H9 (cell line): ENCODE results near the gene PPP2R2B. TPM values are rescaled to one million over a fixed set of nuclear protein-coding genes. Genes with fewer than 3 reads are reported as not detected.

Experiments
- DNase-seq: peaks from one replicate; pipeline ENCODE4 v3.0.0-alpha.2; 2017
- H2AFZ ChIP-seq: one replicate; pipeline ENCODE4 v1.6.1; 2013; ENCODE audit warnings: mild to moderate bottlenecking, low read length, control low read depth, moderate library complexity
- H2AK5ac ChIP-seq: 2 replicates; pipeline ENCODE4 v1.6.1; 2013; ENCODE audit warnings: low read length, control low read depth, mixed read lengths; ENCODE audit not compliant: insufficient read length
- H2BK120ac ChIP-seq: one replicate; pipeline ENCODE4 v1.6.1; 2013; ENCODE audit warnings: low read depth, mild to moderate bottlenecking, low read length, control low read depth, inconsistent platforms; ENCODE audit not compliant: poor library complexity, severe bottlenecking
- H2BK12ac ChIP-seq: 2 replicates; pipeline ENCODE4 v1.6.1; 2013; ENCODE audit warnings: low read length, control low read depth, mixed read lengths, low read depth; ENCODE audit not compliant: insufficient read length
- H2BK15ac ChIP-seq: 2 replicates; pipeline ENCODE4 v1.6.1; 2013; ENCODE audit warnings: low read depth, low read length, control low read depth
- H2BK20ac ChIP-seq: one replicate; pipeline ENCODE4 v1.6.1; 2013; ENCODE audit warnings: low read depth, mild to moderate bottlenecking, low read length, control low read depth, inconsistent platforms; ENCODE audit not compliant: poor library complexity, severe bottlenecking
- H2BK5ac ChIP-seq: 2 replicates; pipeline ENCODE4 v1.6.1; 2013; ENCODE audit warnings: low read length, control low read depth, mixed read lengths; ENCODE audit not compliant: insufficient read length
- H3K14ac ChIP-seq: 2 replicates; pipeline ENCODE4 v1.6.1; 2013; ENCODE audit warnings: low read length, control low read depth; ENCODE audit not compliant: insufficient read depth
- H3K18ac ChIP-seq: 2 replicates; pipeline ENCODE4 v1.6.1; 2013; ENCODE audit warnings: low read depth, mild to moderate bottlenecking, mixed read lengths, low read length, control low read depth; ENCODE audit not compliant: insufficient read length
- H3K23ac ChIP-seq: 2 replicates; pipeline ENCODE4 v1.6.1; 2013; ENCODE audit warnings: low read length, control low read depth, mixed read lengths, low read depth; ENCODE audit not compliant: insufficient read length
- H3K23me2 ChIP-seq: 2 replicates; pipeline ENCODE4 v1.6.1; 2013; ENCODE audit warnings: low read depth, mild to moderate bottlenecking, mixed read lengths, low read length, control low read depth; ENCODE audit not compliant: insufficient read length, poor library complexity, severe bottlenecking
- H3K27ac ChIP-seq: 2 replicates; pipeline ENCODE4 v1.5.1; 2013; ENCODE audit warnings: low read length, control low read depth, mixed read lengths, low read depth; ENCODE audit not compliant: insufficient read length
- H3K27me3 ChIP-seq: 2 replicates; pipeline ENCODE4 v1.6.1; 2013; ENCODE audit warnings: low read length, control low read depth, inconsistent platforms; ENCODE audit not compliant: insufficient read depth
- H3K4ac ChIP-seq: 2 replicates; pipeline ENCODE4 v1.6.1; 2013; ENCODE audit warnings: low read depth, mild to moderate bottlenecking, control low read depth, inconsistent platforms, low read length, moderate library complexity
- H3K4me1 ChIP-seq: 2 replicates; pipeline ENCODE4 v1.6.1; 2013; ENCODE audit warnings: low read length, control low read depth, inconsistent platforms; ENCODE audit not compliant: insufficient read depth
- H3K4me2 ChIP-seq: 2 replicates; pipeline ENCODE4 v1.6.1; 2013; ENCODE audit warnings: low read length, control low read depth, mixed read lengths; ENCODE audit not compliant: insufficient read length, insufficient read depth
- H3K56ac ChIP-seq: 2 replicates; pipeline ENCODE4 v1.6.1; 2013; ENCODE audit warnings: low read depth, mild to moderate bottlenecking, mixed read lengths, low read length, control low read depth; ENCODE audit not compliant: insufficient read length
- H3K79me1 ChIP-seq: 2 replicates; pipeline ENCODE4 v1.6.1; 2013; ENCODE audit warnings: low read depth, mild to moderate bottlenecking, moderate library complexity, low read length, control low read depth, inconsistent platforms; ENCODE audit not compliant: insufficient read depth, poor library complexity, severe bottlenecking
- H3K79me2 ChIP-seq: 2 replicates; pipeline ENCODE4 v1.6.1; 2013; ENCODE audit warnings: low read length, control low read depth, inconsistent platforms; ENCODE audit not compliant: insufficient read depth
- H3K9ac ChIP-seq: 2 replicates; pipeline ENCODE4 v1.6.1; 2013; ENCODE audit warnings: low read length, control low read depth, mixed read lengths; ENCODE audit not compliant: insufficient read length; ENCODE audit errors: extremely low read depth
- H3K9me3 ChIP-seq: one replicate; pipeline ENCODE4 v1.6.1; 2013; ENCODE audit warnings: low read depth, low read length, inconsistent platforms; ENCODE audit not compliant: control insufficient read depth
- H3T11ph ChIP-seq: one replicate; pipeline ENCODE4 v1.6.1; 2013; ENCODE audit warnings: mild to moderate bottlenecking, low read length, control low read depth, inconsistent platforms
- H4K20me1 ChIP-seq: one replicate; pipeline ENCODE4 v1.6.1; 2013; ENCODE audit not compliant: control insufficient read depth, insufficient read length, insufficient read depth
- H4K5ac ChIP-seq: 2 replicates; pipeline ENCODE4 v1.6.1; 2013; ENCODE audit warnings: low read depth, mild to moderate bottlenecking, mixed read lengths, low read length, control low read depth; ENCODE audit not compliant: insufficient read length
- H4K8ac ChIP-seq: replicated peaks from 2 replicates; pipeline ENCODE4 v1.6.1; 2013; ENCODE audit warnings: low read length, control low read depth, mixed read lengths, low read depth; ENCODE audit not compliant: insufficient read length
- H4K91ac ChIP-seq: 2 replicates; pipeline ENCODE4 v1.6.1; 2013; ENCODE audit warnings: low read depth, mild to moderate bottlenecking, moderate library complexity, mixed read lengths, low read length, control low read depth; ENCODE audit not compliant: insufficient read length
- H3K27ac Mint-ChIP-seq, 3 experiments: 2 replicates in 2 of 3; 3 replicates in 1 of 3; pipeline ENCODE4 v1.8.0; 2020 to 2021; ENCODE audit warnings: mixed read lengths in 3 of 3, mild to moderate bottlenecking in 1 of 3, moderate library complexity in 1 of 3
- H3K27me3 Mint-ChIP-seq: 2 replicates; pipeline ENCODE4 v1.8.0; 2021; ENCODE audit warnings: low read depth, mild to moderate bottlenecking, moderate library complexity, mixed read lengths
- H3K36me3 Mint-ChIP-seq, 3 experiments: 2 replicates in 2 of 3; 3 replicates in 1 of 3; pipeline ENCODE4 v1.8.0; 2020 to 2021; ENCODE audit warnings: low read depth in 3 of 3, mixed read lengths in 3 of 3; ENCODE audit not compliant: insufficient read depth in 1 of 3
- H3K4me1 Mint-ChIP-seq, 2 experiments: 2 replicates each; pipeline ENCODE4 v1.8.0; 2020; ENCODE audit warnings: mixed read lengths in 2 of 2
- H3K4me3 Mint-ChIP-seq, 2 experiments: 2 replicates in 1 of 2; 3 replicates in 1 of 2; pipeline ENCODE4 v1.8.0; 2020 to 2021; ENCODE audit warnings: mild to moderate bottlenecking in 2 of 2, mixed read lengths in 2 of 2, moderate library complexity in 1 of 2
- H3K9me3 Mint-ChIP-seq, 2 experiments: 2 replicates in 1 of 2; 3 replicates in 1 of 2; pipeline ENCODE4 v1.8.0; 2020; ENCODE audit warnings: mild to moderate bottlenecking in 2 of 2, mixed read lengths in 2 of 2, moderate library complexity in 1 of 2
- WGBS: extraction: QIAGEN DNeasy Blood & Tissue Kit; methylation state at CpG from one replicate; pipeline ENCODE4 v1.1.7; 2013; ENCODE audit warnings: missing lambda C conversion rate, low lambda C conversion rate, mixed read lengths; ENCODE audit not compliant: insufficient read length; ENCODE audit errors: extremely low coverage; 5-methylcytosine and 5-hydroxymethylcytosine counted together
- total RNA-seq: library from RNA; stranded (reverse); gene quantifications from 2 replicates; pipeline ENCODE4 v1.2.1, GENCODE V29; 2021
- TF ChIP-seq, protein P1 (sequence below): fragments of 200-600 bp; sonication (generic); conservative IDR thresholded peaks from 3 replicates; pipeline ENCODE4 v1.8.0; 2021; ENCODE audit warnings: antibody characterized with exemption, mild to moderate bottlenecking

Gene PPP2R2B
- total RNA-seq, 1 experiment from 2014 or later = 14.3 TPM

DNA sequence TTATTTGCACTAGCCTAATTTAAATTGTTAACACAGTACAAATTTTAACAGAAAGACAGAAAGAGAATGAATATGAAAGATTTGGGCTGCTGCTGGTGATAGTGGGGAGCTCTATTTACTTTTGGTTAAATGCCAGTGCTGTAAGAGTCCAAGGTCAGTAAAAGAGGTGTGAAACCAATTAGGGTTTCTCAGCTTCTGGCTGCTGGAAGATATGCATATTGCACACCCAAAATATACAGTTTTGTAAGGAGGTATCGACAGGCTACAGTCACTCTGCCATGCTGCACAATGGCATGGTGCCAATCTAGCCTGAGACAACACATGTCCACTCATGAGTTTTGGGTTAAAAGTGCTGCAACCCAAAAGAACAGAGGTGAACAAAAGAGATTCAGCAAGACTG is 79.3 kb downstream of the PPP2R2B start:
- Mint-ChIP-seq H3K4me3 (no peak overlapping the region), H3K4me1 (peaks cover 63 to 78% of the 10 kb centered on the region in 2 experiments), H3K36me3 (no peaks in the 10 kb centered on the region), H3K27ac (peak overlapping the region in 1 of 3 experiments; percentile 76; a peak in 1 of 7 replicates), H3K9me3 (no peaks in the 10 kb centered on the region), H3K27me3 (no peaks in the 10 kb centered on the region; the same call in 1 of the 2 replicates)
- H3K4me2 ChIP-seq = no peak overlapping the region
- H2BK20ac ChIP-seq = no peak overlapping the region
- no peak for DNase-seq
- H4K91ac ChIP-seq = no peak overlapping the region
- H2BK120ac ChIP-seq = no peak overlapping the region
- H3K56ac ChIP-seq = no peak overlapping the region
- H3K9ac ChIP-seq = no peak overlapping the region
- no peak overlapping the region for H4K5ac ChIP-seq
- H3K9me3 ChIP-seq = no peaks in the 10 kb centered on the region
- no peak overlapping the region for H2BK12ac ChIP-seq
- H2AK5ac ChIP-seq = no peak overlapping the region
- no peak overlapping the region for H2BK15ac ChIP-seq
- no peak overlapping the region for H2BK5ac ChIP-seq
- no peaks in the 10 kb centered on the region for H3K79me1 ChIP-seq
- H3K18ac ChIP-seq = no peak overlapping the region
- no peak overlapping the region for H3T11ph ChIP-seq
- no CpG with 5 or more reads among the region's 1 CpG for WGBS
- no peaks in the 10 kb centered on the region for H3K23me2 ChIP-seq
- H3K79me2 ChIP-seq = no peaks in the 10 kb centered on the region
- no peak overlapping the region for H4K8ac ChIP-seq
- H3K27me3 ChIP-seq = no peaks in the 10 kb centered on the region
- TF ChIP-seq, protein P1, sequence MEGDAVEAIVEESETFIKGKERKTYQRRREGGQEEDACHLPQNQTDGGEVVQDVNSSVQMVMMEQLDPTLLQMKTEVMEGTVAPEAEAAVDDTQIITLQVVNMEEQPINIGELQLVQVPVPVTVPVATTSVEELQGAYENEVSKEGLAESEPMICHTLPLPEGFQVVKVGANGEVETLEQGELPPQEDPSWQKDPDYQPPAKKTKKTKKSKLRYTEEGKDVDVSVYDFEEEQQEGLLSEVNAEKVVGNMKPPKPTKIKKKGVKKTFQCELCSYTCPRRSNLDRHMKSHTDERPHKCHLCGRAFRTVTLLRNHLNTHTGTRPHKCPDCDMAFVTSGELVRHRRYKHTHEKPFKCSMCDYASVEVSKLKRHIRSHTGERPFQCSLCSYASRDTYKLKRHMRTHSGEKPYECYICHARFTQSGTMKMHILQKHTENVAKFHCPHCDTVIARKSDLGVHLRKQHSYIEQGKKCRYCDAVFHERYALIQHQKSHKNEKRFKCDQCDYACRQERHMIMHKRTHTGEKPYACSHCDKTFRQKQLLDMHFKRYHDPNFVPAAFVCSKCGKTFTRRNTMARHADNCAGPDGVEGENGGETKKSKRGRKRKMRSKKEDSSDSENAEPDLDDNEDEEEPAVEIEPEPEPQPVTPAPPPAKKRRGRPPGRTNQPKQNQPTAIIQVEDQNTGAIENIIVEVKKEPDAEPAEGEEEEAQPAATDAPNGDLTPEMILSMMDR = no peak
- no peaks in the 10 kb centered on the region for H4K20me1 ChIP-seq
- H3K14ac ChIP-seq = no peak overlapping the region
- H2AFZ ChIP-seq = no peak overlapping the region
- H3K4me1 ChIP-seq = peaks cover 11% of the 10 kb centered on the region
- H3K23ac ChIP-seq = no peak overlapping the region
- H3K4ac ChIP-seq = no peak overlapping the region
- H3K27ac ChIP-seq = no peak overlapping the region
